HG03432 (cell line): ENCODE results near the gene FRMD5.
"Not testable (repeated sequence)": the region's sequence is repeated elsewhere in the genome, so short reads cannot be mapped to it uniquely, and the experiment has no call there.

Experiments used
- ATAC-seq: cut with Tn5 transposase; IDR thresholded peaks from one replicate; pipeline ENCODE4 v1.9.1; 2021; ENCODE audit warnings: mild to moderate bottlenecking, moderate library complexity; ENCODE audit not compliant: unreplicated experiment

The FRMD5 gene

GRCh38 chr15:43867096-43867495 lies 328.0 kb downstream of the FRMD5 start:
- ATAC-seq = no peak

- not testable (repeated sequence) for ATAC-seq
These were observed 328.4 kb downstream of the FRMD5 start for GRCh38 chr15:43866636-43867035.

GRCh38 chr15:43859546-43859945 lies 335.5 kb downstream of the FRMD5 start:
- ATAC-seq = no peak

- no peak for ATAC-seq
These were observed 340.3 kb downstream of the FRMD5 start for GRCh38 chr15:43854801-43855200.

GRCh38 chr15:43852607-43853006 lies 342.5 kb downstream of the FRMD5 start:
- no peak for ATAC-seq

- ATAC-seq = no peak
These were observed 343.8 kb downstream of the FRMD5 start for GRCh38 chr15:43851251-43851650.

- no peak for ATAC-seq
These were observed 349.6 kb downstream of the FRMD5 start for GRCh38 chr15:43845421-43845820.

- not testable (repeated sequence) for ATAC-seq
These were observed 362.6 kb downstream of the FRMD5 start for GRCh38 chr15:43832485-43832884.

- not testable (repeated sequence) for ATAC-seq
These were observed 363.5 kb downstream of the FRMD5 start for GRCh38 chr15:43831519-43832052.

GRCh38 chr15:43830691-43831275 lies 364.3 kb downstream of the FRMD5 start:
- ATAC-seq = not testable (repeated sequence)

GRCh38 chr15:43829951-43830540 lies 365.0 kb downstream of the FRMD5 start:
- not testable (repeated sequence) for ATAC-seq

GRCh38 chr15:43828061-43828657 lies 366.9 kb downstream of the FRMD5 start:
- no peak for ATAC-seq

GRCh38 chr15:43826508-43827341 lies 368.3 kb downstream of the FRMD5 start, which contains the start of gene WDR76:
WDR76 (plus strand) TSS chr15:43827002; CDS start chr15:43827033, 31 bp downstream.
- peak; percentile 63 for ATAC-seq

- no peak for ATAC-seq
These were observed 369.0 kb downstream of the FRMD5 start for GRCh38 chr15:43826029-43826507.

GRCh38 chr15:43825305-43825704 lies 369.8 kb downstream of the FRMD5 start:
- ATAC-seq = not testable (repeated sequence)

- ATAC-seq = peak; percentile 75
These were observed 370.5 kb downstream of the FRMD5 start, which contains the start of gene MFAP1 for GRCh38 chr15:43824302-43825246. MFAP1 (minus strand) TSS chr15:43824690; CDS start chr15:43824569, 121 bp downstream.

GRCh38 chr15:43821505-43821904 lies 373.6 kb downstream of the FRMD5 start:
- no peak for ATAC-seq
